ENCODE results near the gene CLASP1.
"Not testable (repeated sequence)": the region's sequence is repeated elsewhere in the genome, so short reads cannot be mapped to it uniquely, and the experiment has no call there.

Gene CLASP1

DNA sequence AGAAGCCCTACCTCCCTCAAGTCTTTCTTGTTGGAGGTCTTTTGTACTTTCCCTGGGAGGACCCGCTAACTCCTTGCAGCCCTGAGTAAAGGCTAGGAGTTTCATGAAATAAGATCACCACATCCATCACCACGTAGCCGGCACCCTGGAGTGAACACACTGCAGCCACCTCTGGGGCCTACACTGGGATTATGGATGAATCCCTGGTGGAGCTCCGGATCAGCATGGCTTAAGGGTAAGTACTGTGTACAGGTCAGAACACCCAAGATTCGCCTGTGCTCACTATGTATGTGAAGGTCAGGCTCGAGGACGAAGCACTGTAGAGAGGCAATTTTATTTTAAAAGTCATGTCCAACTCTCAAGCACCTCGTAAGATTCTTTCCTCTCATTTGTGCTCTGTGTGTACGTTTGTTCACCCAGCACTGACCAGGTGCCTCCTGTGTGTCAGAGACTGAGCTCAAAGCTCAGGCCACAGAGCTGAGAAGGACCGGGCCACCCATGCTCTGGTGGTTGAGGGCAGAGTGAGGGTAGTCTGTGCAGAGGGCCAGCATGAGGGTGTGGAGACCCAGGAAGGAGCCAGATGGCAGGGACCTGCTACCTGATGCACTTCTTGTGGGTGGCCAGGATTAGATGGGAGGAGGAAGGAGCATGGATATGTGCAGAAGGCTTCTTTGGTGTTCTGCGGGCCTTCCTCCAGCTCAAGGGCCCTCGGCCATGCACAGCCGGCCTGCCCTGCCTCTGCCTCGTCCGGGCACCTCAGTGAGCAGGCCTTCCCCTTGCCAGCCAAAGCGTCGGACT, 297.5 kb downstream of the CLASP1 start:
- DNase-seq, result no peak

DNA sequence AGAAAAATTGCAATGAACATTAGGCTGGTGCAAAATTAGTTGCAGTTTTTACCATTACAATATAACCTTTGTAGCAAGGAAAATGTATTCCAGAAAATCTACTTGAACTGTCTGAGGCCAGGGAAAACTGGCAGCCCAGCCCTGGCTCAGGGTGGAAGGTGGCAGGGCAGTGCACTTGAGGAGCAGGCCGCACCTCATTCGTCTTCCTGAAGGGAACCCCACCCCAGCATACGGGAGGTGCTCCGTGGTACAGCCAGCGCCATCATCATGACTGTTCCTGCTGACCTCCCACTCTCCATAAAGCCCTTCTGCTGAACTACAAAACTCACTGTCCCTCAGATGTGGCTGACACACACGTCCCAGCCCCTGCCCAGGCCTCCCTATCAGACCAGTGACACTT, 298.4 kb downstream of the CLASP1 start:
- DNase-seq, result no peak

DNA sequence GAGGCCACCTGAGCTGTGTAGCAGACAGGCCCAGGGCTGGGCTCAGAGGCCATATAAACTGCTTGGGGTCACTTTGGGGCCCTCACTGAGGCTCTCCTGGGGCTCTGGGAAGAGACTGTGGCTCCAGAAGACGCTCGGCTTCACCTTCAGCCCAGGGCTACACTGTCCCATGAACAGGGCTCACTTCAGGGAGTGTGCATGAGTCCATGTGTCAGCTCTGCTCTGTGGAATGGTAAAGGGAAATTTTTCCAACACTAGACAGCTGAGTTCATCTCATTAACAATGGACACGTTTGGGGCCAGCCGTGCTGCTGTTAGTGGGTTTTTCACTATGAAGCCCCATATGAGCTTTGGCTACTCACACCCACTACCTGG, 298.9 kb downstream of the CLASP1 start:
- DNase-seq, result no peak

DNA sequence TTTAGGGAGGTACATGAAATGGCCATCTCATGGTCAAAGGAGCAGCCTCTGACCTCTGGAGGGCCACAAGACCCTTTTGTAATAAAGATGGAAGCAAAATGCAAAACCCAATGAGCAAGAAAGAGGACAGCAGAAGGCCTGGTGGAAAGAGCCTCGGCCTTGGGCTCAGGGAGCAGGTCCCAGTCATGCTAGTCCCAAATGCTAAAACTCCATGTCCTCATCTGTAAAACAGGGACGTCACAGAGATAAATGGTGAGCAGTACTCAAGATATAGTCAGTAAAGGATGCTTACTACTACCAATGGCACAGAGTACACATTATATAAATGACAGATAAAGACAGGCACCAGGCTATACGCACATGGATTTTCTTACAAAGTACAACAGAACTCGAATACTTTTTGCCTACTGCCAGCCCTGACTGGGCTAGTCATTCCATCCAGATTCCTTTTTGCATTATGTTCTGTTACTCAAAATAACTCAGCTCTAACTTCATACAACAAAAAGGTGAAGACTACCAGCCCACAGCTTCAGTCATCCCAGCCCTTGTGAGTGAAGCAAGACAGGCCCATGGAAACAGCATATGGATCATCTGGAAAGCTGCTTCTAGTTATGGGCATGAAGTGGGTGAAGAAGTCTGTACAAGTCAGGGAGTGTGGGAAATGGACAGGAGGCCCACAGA, 299.4 kb downstream of the CLASP1 start:
- no peak for DNase-seq

DNA sequence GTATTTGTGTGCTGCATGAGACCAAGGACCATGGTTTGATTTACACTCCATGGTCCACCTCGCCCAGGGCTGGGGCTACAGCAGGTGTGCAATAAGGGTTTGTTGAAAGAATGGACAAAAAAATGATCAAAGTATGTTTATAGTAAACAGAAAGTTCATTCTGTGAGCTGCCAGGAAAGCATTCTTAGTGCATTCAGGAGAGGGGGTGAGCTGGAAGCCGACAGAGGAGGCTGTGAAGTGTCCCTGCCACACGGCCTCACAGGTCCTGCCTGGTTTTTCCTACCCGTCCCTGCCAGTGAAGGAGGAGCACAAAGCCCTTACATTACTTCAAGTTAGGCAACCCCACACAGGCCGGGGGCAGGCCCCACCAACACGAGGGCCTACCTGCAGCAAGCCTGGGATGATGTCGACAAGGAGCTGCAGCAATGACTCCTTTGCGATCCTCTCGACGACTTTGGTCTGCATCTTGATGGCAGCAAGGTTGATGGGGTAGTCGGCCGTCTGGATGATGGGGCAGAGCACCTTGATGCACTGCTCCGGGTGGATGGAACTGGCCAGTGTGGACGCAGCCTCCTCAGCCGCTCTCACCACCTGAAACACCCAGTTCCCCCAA, 301.0 kb downstream of the CLASP1 start:
- DNase-seq, result no peak

DNA sequence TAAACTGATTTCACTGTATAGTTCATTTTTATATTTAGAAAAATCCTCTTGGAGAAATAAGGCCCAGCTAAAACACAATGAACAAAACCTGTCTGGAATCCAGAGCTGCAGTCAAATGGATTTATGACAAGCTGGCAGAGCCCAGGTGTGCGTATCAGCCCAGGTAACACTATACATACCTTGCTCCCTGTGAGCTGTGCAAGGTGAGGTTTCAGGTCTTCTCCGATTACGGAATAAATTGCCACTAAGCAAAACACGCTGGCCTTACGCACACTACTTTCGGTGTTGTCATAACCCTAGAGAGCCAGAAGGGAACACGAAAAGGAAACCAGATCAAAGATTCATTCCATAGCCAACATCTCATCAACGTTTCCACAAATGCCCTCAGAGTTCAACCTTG, 302.4 kb downstream of the CLASP1 start:
- no peak for DNase-seq

DNA sequence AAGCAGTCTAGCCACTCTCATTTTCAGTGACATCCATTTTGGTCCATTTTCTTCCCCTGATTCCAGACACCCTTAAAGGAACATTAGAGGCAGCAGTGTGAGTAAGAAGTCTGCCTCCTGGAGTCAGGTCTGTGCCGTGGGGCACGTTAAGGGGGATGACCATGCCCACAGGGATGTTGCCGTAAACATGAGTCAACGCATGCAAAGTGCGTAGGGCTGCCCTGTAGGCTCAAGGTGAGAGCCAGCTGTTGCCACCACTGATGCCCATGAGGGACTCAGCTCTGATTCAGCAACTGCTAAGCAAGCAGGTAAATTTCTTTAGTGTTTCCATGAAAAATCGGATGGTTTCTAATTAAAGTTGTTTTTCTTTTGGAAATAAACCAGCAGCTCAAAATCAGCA, 302.9 kb downstream of the CLASP1 start:
- no peak for DNase-seq

DNA sequence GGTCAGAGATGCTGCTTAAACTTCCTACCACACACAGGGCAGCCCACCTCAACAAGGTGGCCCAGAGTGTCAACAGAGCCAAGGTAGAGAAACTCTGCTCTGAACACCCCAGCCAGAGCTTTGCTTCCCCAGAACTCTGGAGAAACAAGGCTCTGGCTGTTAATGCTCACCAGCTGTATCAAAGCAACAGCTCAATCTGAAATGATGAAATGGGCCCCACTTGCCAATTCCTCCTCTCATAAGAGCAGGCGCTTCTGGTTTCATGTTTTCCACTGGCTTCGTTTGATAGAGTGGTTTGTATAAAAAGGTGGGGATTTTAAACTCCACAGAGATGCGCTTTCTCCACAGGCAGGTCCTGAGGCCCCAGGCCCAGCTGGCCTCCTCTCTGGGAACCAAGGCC, 303.4 kb downstream of the CLASP1 start:
- DNase-seq, result no peak

DNA sequence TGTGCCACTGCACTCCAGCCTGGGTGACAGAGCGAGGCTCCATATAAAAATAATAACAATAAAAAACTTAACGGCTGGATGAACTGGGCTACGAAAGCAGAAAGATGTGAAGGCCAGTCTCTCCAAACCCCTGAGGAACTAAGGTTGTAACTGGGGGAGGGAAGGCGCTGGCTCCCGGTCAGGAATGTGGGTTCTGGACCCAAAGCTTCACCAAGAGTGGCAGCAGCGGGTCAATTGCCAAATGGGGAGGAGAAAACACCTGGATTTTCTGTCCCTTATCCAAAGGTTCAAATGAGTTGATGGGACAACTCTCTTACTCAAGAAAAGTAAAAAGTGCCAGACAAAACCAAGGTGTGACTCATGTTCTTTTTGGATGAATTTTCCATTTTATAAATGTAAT, 304.2 kb downstream of the CLASP1 start:
- DNase-seq, result no peak

DNA sequence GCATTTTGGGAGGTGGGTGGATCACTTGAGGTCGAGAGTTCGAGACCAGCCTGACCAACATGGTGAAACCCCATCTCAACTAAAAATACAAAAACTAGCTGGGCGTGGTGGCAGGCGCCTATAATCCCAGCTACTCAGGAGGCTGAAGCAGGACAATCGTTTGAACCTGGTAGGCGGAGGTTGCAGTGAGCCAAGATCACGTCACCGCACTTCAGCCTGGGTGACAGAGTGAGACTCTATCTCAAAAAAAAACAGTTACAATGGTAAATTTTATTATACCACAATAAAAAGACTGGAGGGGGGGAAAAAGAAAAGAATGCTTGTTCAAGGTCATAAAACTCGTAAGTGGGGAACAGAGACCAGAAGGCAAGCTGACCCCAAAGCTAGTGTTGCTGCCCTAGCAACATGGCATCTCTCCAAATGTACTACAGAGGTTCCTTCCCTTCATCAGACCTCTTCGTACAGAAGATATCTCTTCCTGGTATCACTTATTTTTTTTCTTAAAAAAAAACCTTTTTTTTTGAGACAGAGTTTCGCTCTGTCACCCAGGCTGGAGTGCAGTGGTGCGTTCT, 305.3 kb downstream of the CLASP1 start:
- DNase-seq, result not testable (repeated sequence)

DNA sequence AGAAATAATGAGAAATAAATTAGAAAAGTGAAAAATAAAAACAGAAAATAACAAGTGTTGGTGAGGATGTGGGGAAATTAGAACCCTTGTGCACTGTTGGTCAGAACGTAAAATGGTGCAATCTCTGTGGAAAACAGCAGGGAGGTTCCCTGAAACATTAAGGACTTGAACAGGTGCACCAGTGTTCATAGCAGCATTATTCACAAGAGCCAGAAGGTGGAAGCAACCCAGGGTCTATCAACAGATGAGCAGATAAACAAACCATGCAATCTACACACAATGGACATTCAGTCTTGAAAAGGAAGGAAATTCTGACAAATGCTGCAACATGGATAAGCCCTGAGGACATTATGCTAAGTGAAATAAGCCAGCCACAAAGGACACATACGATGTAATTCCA, 306.1 kb downstream of the CLASP1 start:
- no peak for DNase-seq

DNA sequence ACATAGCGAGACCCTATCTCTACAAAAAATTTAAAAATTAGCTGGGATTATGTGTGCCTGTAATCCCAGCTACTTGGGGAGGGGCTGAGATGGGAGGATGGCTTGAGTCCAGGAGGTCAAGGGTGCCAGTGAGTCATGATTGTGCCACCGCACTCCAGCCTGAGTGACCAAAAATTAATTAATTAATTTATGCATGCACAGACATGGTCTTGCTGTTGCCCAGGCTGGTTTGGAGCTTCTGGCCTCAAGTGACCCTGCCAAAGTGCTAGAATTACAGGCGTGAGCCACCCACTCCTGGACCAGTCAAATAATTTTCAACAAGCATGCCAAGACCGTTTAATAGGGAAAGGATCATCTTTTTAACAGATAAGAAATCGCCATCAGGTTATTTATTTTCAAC, 306.5 kb downstream of the CLASP1 start:
- no peak for DNase-seq

DNA sequence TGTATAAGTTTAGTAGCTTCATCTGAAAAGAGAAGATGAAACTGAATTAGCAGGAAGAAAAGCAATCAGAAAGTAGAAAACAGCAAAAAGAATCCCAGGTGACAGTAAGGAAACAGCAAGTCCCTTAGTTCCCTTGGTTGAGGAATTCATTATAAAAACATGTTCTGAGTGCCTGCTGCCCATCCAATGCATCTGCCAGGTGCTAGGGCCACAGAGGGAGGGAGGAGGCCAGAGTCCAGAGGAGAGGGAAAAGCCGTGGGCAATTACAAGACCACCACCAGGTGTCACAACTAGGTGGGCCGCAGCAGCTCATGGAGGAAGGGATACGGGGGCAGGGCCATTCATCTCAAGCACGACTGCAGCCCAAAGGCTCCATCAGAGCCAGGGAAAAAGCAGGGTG, 308.3 kb downstream of the CLASP1 start:
- no peak for DNase-seq

DNA sequence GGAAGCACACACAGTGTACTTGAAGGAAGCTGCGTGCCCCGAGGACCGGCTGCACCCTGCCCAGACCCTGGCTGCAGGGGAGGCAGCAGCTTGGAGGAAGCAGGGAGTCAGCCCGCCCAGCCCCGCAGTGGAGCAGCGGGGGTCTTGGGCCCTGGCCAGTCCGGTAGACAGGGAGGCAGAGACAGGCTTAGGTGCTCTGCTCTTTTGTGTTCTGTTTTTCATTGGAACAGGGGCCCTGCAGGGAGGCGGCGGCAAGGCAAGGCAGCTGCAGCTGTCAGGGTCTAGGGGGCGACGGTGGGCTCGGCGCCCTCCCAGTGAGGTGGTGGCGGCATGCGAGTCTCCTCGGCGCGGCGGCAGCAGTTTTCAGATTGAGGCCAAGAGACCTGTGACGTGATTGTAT, 311.0 kb downstream of the CLASP1 start:
- DNase-seq, result no peak

DNA sequence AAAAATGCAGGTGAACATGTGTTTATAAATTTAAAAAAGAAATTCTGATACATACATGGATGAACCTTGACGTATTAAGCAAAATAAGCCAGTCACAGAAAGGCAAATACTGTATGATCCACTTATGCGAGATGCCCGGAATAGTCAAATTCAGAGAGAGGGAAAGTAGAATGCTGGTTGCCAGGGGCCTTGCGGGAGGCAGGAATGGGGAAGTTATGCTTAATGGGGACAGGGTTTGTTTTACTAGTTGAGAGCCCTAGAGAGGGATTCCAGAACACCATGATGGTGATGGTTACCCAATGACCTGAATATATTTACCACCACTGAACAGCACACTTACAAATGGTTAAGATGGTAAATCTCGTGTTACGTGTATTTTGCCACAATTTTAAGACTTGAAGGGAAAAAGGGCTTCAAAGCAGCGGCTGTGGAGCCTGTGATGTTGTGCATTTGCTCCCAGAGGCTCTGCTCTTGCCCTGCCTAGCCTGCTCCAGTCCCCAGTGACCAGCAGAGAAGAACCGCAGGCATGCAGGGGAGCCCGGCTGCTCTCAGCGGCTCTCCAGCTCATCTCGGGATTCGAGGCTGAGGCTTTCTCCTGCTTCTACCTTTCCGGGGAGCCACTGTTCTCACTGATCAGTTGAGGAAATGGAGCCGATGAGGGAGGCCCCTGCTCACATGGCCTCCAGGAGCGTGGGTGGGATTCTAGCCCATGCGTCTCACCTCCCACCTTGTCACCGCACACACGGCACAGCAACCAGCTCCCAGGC, 312.6 kb downstream of the CLASP1 start:
- no peak for DNase-seq

DNA sequence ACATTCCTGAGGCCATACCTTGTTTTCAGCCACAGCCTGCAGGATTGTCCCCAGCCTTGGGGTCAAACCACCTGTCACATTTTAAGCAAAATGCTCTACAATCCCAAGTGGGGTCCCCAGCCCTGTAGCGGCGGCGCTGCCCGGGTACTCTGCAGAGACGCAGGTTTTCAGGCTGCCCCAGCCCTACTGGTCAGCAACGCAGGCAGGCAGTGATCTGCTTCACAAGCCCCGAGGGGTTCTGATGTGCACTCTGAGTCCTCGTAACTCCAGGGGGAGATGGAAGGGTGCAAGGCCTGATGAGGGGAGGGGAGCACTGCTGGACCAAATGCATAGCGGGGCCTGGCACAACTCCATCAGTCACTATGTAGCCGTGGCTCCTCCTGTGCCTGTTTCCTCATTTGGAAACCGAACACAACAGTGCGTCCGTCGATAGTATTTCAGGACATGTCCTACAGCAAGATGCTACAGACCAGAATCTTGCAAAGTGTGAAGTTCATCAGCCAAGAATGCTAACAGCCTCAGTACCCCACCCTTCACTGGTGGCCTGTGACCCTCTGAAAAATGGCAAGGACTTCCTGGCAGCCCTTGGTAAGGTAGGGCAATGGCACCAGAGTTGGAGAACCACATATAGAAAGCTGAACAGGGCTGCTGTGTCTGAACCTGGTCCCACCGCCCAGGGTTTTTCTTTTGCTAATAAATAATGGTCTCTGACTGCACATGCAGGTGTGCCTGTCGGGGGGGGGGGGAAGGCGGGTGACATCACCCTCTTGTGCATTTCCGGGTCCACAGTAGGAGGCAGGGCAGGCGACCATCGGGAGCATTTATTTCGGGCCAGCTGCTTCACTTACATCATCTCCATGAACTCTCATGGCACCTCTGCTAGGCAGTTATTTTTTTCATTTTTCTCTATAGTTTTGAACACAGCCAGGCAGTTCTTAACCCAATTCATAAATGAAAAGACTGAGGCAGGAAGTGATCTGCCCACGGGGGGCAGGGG, 313.7 kb downstream of the CLASP1 start:
- no peak for DNase-seq

DNA sequence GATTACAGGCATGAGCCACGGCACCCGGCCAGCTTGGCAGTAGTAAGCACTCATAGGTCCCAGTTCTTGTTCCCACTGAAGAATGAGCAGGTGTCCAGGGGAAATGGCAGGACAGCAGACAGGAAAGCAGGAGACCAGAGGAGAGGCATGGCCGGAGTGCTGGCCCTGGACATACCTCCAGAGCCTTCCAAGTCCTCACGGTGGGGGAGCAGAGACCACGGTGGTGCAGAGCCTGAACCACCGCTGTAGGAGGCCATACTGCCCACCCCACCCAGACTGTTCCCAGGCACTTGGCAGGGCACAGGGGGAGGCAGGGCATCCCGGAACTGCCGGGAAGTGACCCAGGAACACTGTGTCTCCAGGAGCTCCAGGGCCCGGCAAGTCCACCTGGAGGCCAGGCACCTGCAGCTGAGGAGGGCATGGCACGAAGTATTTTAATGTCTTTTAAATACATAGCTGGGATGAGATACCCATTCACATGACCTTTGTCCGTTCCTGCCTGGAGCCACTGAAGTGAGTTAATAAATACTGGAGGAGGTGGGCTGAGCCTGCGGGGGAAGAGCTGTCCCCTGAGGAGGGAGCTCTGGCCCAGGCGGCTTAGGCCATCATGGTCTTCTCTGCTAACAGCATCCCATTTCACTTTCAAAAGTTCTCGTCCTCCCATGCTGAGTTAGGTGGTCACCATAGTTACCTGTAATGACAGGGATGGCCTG, 314.5 kb downstream of the CLASP1 start:
- DNase-seq, result no peak

DNA sequence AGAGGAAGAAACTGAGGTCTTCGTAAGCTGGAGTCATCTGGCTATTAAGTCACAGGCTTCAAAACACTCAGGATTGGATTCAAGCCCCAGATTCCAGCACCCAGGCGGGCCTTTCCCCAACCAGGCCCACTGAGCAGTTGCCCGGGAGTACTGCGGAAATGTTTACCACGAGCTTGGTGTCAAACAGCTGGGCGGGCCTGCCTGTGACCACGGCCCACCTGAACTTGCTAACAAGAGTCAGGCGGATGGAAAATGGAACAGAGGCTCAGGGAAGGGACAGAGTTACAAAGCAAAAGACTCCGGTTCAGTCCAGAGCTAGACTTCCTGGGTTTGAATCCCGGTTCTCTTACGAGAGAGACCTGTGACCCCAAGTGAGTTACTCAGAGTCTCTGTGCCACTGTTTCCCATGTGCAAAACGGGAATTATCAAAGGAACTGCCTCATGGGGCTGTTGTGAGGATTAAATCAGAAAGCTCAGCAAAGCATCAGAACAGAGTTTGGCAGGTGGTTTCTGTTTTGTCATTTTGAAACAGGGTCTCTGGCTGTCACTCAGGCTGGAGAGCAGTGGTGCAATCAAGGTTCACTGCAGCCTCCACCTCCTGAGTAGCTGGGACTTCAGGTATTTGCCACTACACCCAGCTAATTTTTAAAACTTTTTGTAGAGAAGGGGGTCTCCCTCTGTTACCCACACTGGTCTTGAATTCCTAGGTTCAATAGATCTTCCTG, 315.3 kb downstream of the CLASP1 start:
- DNase-seq, result no peak

DNA sequence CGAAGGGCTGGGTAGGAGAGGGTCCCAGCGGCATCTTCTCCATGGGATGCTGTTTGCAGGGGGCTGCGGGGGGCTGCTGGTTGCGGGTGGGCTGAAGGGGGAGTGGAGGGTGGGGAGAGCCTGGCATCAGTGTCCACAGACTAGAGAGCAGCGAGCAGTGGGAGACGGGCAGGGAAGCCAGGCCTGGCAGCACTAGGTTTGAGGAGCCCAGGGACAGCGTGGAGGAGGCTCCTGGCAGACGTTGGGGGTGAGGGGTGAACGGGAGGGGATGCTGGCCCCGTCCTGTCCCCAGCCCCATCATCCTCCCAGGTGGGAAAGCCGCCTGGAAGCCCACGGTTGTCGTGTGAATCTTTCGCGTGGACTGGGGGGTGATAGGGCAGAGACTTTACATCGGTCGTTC, 316.0 kb downstream of the CLASP1 start:
- DNase-seq, result no peak

Measured in hypothalamus (tissue), 51 donors.